Activated naive CD4-positive, alpha-beta T cell treated with anti-CD3 and anti-CD28 coated beads, Interleukin-2, amount 10 ng/mL, durations not matched to agents 7 days and 5 days (primary cell): ENCODE results near the gene ABLIM2.

Experiments used
- CTCF ChIA-PET: fragments of 350-600 bp; sonication (Branson Sonifier 250); formaldehyde crosslinking; loops from one replicate; lab custom pipeline; 2021; ENCODE audit warnings: antibody characterized with exemption; lab: Charles Lee
- DNase-seq: peaks from one replicate; pipeline ENCODE4 v3.0.0-alpha.2; 2020
- H3K27ac Mint-ChIP-seq: one replicate; pipeline ENCODE4 v1.8.0; 2021; ENCODE audit warnings: mild to moderate bottlenecking, moderate library complexity, mixed read lengths
- H3K27me3 Mint-ChIP-seq: one replicate; pipeline ENCODE4 v1.8.0; 2021; ENCODE audit warnings: mild to moderate bottlenecking, mixed read lengths
- H3K36me3 Mint-ChIP-seq: one replicate; pipeline ENCODE4 v1.8.0; 2021; ENCODE audit warnings: mixed read lengths
- H3K4me1 Mint-ChIP-seq: one replicate; pipeline ENCODE4 v1.8.0; 2021; ENCODE audit warnings: mixed read lengths
- H3K4me3 Mint-ChIP-seq: one replicate; pipeline ENCODE4 v1.8.0; 2021; ENCODE audit warnings: mild to moderate bottlenecking, moderate library complexity, mixed read lengths
- H3K9me3 Mint-ChIP-seq: one replicate; pipeline ENCODE4 v1.8.0; 2021; ENCODE audit warnings: mixed read lengths

The ABLIM2 gene

GRCh38 chr4:8185930-8186329 is 27.3 kb upstream of the ABLIM2 start:
- no peak for DNase-seq
- CTCF ChIA-PET, result no interaction called here
- Mint-ChIP-seq H3K36me3 (no peaks in the 10 kb centered on the region), H3K27ac (no peak overlapping the region), H3K9me3 (peaks cover under 1% of the 10 kb centered on the region), H3K4me1 (no peaks in the 10 kb centered on the region), H3K4me3 (no peak overlapping the region), H3K27me3 (peaks cover 8% of the 10 kb centered on the region)

GRCh38 chr4:8185295-8185694 is 26.7 kb upstream of the ABLIM2 start:
- Mint-ChIP-seq H3K4me1 (no peaks in the 10 kb centered on the region), H3K4me3 (no peak overlapping the region), H3K27me3 (peaks cover 8% of the 10 kb centered on the region), H3K27ac (no peak overlapping the region), H3K36me3 (no peaks in the 10 kb centered on the region), H3K9me3 (peaks cover 3% of the 10 kb centered on the region)
- no peak for DNase-seq
- CTCF ChIA-PET, result no interaction called here

DNA sequence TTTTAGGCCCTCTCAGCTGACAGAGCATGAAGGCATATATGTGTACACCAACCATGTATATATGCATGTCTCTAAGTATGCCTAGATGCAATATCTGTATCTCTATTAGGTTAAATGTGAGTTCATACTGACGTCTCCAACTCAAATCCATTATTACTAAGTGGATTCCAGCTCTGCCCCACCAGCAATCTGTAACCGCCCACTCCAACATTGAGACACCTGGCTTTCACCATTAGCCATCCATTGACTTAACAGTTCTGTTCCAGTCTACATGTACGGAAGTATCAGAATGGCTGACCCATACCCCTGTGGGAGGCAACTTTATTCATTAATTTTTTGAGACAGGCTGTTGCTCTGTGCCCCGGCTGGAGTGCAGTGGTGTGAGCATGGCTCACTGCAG is 25.4 kb upstream of the ABLIM2 start:
- no peaks in the 10 kb centered on the region for H3K36me3 Mint-ChIP-seq
- peaks cover 3% of the 10 kb centered on the region for H3K9me3 Mint-ChIP-seq
- H3K4me3 Mint-ChIP-seq, result no peak overlapping the region
- CTCF ChIA-PET, result no interaction called here
- H3K27me3 Mint-ChIP-seq, result peaks cover 3% of the 10 kb centered on the region
- H3K27ac Mint-ChIP-seq, result no peak overlapping the region
- no peaks in the 10 kb centered on the region for H3K4me1 Mint-ChIP-seq
- DNase-seq, result no peak

GRCh38 chr4:8182858-8183725 is 24.5 kb upstream of the ABLIM2 start:
- H3K27me3 Mint-ChIP-seq, result peaks cover 3% of the 10 kb centered on the region
- no peaks in the 10 kb centered on the region for H3K4me1 Mint-ChIP-seq
- peaks cover 3% of the 10 kb centered on the region for H3K9me3 Mint-ChIP-seq
- no peak for DNase-seq
- no peak overlapping the region for H3K27ac Mint-ChIP-seq
- no peak overlapping the region for H3K4me3 Mint-ChIP-seq
- CTCF ChIA-PET, result no interaction called here
- no peaks in the 10 kb centered on the region for H3K36me3 Mint-ChIP-seq

DNA sequence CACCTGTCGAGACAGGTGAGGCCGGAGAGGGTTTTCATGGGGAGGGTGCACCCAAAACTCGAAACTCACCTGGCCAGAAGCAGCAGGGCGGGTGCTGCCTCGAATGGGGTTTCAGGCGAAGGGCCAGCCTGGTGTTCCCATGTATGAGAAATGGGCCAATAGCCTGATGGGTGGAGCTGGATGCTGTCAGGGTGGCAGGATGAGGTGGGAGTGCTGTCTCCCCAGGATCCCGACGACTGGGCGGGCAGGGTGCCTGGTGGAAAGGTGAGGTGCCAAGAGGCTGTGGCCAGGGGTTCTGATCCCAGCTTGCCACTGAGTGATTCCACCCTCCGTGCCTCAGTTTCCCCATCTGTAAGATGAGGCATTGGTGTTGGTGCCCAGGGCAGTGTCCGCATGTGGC is 23.7 kb upstream of the ABLIM2 start:
- H3K27ac Mint-ChIP-seq, result no peak overlapping the region
- CTCF ChIA-PET, result no interaction called here
- H3K36me3 Mint-ChIP-seq, result no peaks in the 10 kb centered on the region
- H3K27me3 Mint-ChIP-seq, result peaks cover 3% of the 10 kb centered on the region
- DNase-seq, result no peak
- H3K4me1 Mint-ChIP-seq, result no peaks in the 10 kb centered on the region
- H3K9me3 Mint-ChIP-seq, result peaks cover 3% of the 10 kb centered on the region
- no peak overlapping the region for H3K4me3 Mint-ChIP-seq

- no peaks in the 10 kb centered on the region for H3K36me3 Mint-ChIP-seq
- DNase-seq, result no peak
- CTCF ChIA-PET, result no interaction called here
- H3K4me3 Mint-ChIP-seq, result no peak overlapping the region
- no peaks in the 10 kb centered on the region for H3K4me1 Mint-ChIP-seq
- H3K9me3 Mint-ChIP-seq, result peaks cover 3% of the 10 kb centered on the region
- no peak overlapping the region for H3K27ac Mint-ChIP-seq
- peaks cover 6% of the 10 kb centered on the region for H3K27me3 Mint-ChIP-seq
These were observed 23.2 kb upstream of the ABLIM2 start for GRCh38 chr4:8181844-8182243.

- Mint-ChIP-seq H3K4me3 (no peak overlapping the region), H3K27me3 (peaks cover 12% of the 10 kb centered on the region), H3K4me1 (no peaks in the 10 kb centered on the region), H3K27ac (no peak overlapping the region), H3K36me3 (no peaks in the 10 kb centered on the region), H3K9me3 (peaks cover 3% of the 10 kb centered on the region)
- CTCF ChIA-PET, result interaction anchor here (0.6 kb wide), 1 partner anchor 380 kb away, joined by 3 read pairs; no protein-coding TSS in a partner anchor
- no peak for DNase-seq
These were observed 22.5 kb upstream of the ABLIM2 start for GRCh38 chr4:8181119-8181518.

- CTCF ChIA-PET, result interaction anchor here (1.1 to 1.2 kb wide), 2 partner anchors 13 to 62 kb away, joined by 3 read pairs; no protein-coding TSS in a partner anchor
- Mint-ChIP-seq H3K36me3 (no peaks in the 10 kb centered on the region), H3K27ac (no peak overlapping the region), H3K4me3 (no peak overlapping the region), H3K27me3 (peaks cover 12% of the 10 kb centered on the region), H3K9me3 (peaks cover 3% of the 10 kb centered on the region), H3K4me1 (no peaks in the 10 kb centered on the region)
- DNase-seq, result no peak
These were observed 21.9 kb upstream of the ABLIM2 start for GRCh38 chr4:8180310-8181093.

GRCh38 chr4:8179771-8180170 is 21.2 kb upstream of the ABLIM2 start:
- CTCF ChIA-PET, result interaction anchor here (0.9 to 1.2 kb wide), 3 partner anchors 11 to 63 kb away, joined by 3 to 7 read pairs (median 3); no protein-coding TSS in a partner anchor
- no peak for DNase-seq
- no peak overlapping the region for H3K4me3 Mint-ChIP-seq
- peaks cover 9% of the 10 kb centered on the region for H3K27me3 Mint-ChIP-seq
- H3K9me3 Mint-ChIP-seq, result peaks cover 3% of the 10 kb centered on the region
- no peaks in the 10 kb centered on the region for H3K4me1 Mint-ChIP-seq
- H3K36me3 Mint-ChIP-seq, result no peaks in the 10 kb centered on the region
- no peak overlapping the region for H3K27ac Mint-ChIP-seq

- Mint-ChIP-seq H3K36me3 (no peaks in the 10 kb centered on the region), H3K4me3 (no peak overlapping the region), H3K27ac (no peak overlapping the region), H3K27me3 (peaks cover 9% of the 10 kb centered on the region), H3K9me3 (peaks cover 3% of the 10 kb centered on the region), H3K4me1 (no peaks in the 10 kb centered on the region)
- CTCF ChIA-PET, result interaction anchor here (0.9 to 1.2 kb wide), 4 partner anchors 11 to 64 kb away, joined by 3 to 7 read pairs (median 3); no protein-coding TSS in a partner anchor
- no peak for DNase-seq
These were observed 20.5 kb upstream of the ABLIM2 start for GRCh38 chr4:8179074-8179473.

DNA sequence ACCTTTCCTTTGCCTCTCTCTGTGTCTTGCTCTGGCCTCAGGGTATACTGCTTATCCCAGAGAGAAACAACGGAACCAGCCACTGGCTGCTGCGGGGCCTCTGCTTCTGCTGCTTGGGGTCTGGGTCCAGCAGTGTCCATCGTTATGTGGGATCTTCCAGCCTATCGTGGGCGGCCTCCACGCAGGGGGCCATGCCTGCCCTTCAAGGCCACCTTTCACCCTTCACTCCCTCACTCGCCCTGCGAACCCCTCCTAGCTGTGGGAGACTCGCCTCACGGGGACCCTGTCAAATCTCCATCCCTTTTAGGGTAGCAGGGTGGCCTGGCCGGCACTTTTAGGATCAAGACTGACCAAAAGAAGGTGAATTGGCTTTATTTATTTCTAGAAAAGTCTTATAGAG is 19.3 kb upstream of the ABLIM2 start:
- Mint-ChIP-seq H3K27me3 (peaks cover 9% of the 10 kb centered on the region), H3K4me3 (no peak overlapping the region), H3K4me1 (no peaks in the 10 kb centered on the region), H3K27ac (no peak overlapping the region), H3K9me3 (peaks cover 3% of the 10 kb centered on the region), H3K36me3 (no peaks in the 10 kb centered on the region)
- CTCF ChIA-PET, result interaction anchor here (0.7 to 1.1 kb wide), 2 partner anchors 58 to 59 kb away, joined by 3 to 4 read pairs; no protein-coding TSS in a partner anchor
- no peak for DNase-seq

- Mint-ChIP-seq H3K27me3 (peaks cover 9% of the 10 kb centered on the region), H3K9me3 (peaks cover 3% of the 10 kb centered on the region), H3K27ac (no peak overlapping the region), H3K36me3 (no peaks in the 10 kb centered on the region), H3K4me3 (no peak overlapping the region), H3K4me1 (no peaks in the 10 kb centered on the region)
- CTCF ChIA-PET, result interaction anchor here (0.6 to 2.4 kb wide), 16 partner anchors 14 to 290 kb away, joined by 3 to 29 read pairs (median 6); partner anchors contain the start of gene SH3TC1
- DNase-seq, result no peak
These were observed 18.9 kb upstream of the ABLIM2 start for GRCh38 chr4:8177552-8177951.

DNA sequence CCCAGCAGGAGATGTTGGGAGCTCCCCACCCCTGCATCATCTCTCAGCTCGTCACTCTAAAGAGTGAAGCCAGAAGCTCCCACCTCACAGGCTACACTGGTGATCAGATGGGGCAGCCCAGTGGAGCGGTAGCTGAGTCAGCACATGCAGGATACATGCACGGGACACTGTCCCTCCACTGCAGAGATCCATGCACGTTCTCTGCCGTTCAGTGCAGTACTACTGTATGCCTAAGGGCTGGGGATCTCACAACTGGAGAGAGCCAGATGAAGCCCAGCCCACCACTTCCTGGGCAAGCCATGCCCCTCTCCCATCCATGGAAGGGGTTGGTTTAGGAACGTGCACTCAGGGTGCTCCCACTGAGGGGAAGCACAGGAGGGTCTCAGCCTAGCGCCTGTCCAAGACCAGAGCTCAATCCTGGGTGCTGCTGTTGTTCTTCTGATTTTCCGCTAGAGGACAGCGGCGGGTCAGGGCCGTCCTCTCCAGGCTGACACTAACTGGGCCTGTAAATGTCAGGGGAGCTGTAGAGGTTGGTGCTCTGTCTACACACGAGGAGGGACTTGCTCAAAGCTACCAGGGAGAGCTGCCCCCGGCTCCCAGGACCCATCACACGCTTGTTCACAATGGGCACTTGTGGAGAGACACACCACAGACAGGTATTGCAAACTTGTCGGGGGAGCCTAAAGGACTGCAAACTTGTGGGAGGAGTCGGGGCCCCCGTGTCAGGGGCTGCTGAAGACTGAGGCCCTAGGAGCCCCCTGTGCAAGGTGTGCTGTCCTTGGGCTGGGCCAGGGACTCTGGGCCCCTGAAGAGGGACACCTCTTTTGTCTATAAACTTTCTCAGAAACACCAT is 18.2 kb upstream of the ABLIM2 start:
- Mint-ChIP-seq H3K9me3 (peaks cover 3% of the 10 kb centered on the region), H3K36me3 (no peaks in the 10 kb centered on the region), H3K4me1 (no peaks in the 10 kb centered on the region), H3K27me3 (peaks cover 17% of the 10 kb centered on the region), H3K4me3 (no peak overlapping the region), H3K27ac (no peak overlapping the region)
- DNase-seq, result peak; percentile 58
- CTCF ChIA-PET, result interaction anchor here (0.6 to 2.4 kb wide), 21 partner anchors 14 to 292 kb away, joined by 3 to 29 read pairs (median 4); partner anchors contain the start of gene SH3TC1
